Retinal pigment epithelial cell (primary cell): Measurements from ENCODE around the gene PCF11.

Source experiments
- DNase-seq: peaks from one replicate; pipeline ENCODE4 v3.0.0-alpha.2; 2010; ENCODE audit warnings: low read depth
- H3K4me3 ChIP-seq: 2 replicates; pipeline ENCODE4 v1.5.1; 2011; ENCODE audit warnings: mild to moderate bottlenecking, low read length, control low read depth, moderate library complexity
- TF ChIP-seq, protein P1 (sequence below): conservative IDR thresholded peaks from 2 replicates; pipeline ENCODE4 v1.5.1; 2011; ENCODE audit warnings: low read depth, low read length, control low read depth, inconsistent platforms

PCF11 gene

DNA sequence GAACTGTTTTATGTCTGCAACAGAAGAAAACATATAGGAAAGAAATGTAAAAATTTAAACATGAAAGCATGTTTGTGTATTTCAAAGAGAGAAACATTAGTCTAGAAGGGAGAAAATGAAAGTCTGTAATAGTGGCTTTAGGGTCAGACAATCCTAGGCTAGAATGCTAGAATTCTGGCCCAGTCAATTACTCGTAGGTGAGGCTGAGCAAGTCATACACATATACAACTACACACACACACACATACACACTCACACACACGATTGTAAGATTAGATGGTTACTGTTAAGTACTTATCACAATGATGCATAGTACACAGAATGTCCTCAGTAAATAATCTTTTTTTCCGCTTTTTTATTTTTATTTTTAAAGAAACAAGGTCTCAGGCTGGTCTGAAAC, 37.7 kb upstream of the PCF11 start:
- TF ChIP-seq, protein P1, sequence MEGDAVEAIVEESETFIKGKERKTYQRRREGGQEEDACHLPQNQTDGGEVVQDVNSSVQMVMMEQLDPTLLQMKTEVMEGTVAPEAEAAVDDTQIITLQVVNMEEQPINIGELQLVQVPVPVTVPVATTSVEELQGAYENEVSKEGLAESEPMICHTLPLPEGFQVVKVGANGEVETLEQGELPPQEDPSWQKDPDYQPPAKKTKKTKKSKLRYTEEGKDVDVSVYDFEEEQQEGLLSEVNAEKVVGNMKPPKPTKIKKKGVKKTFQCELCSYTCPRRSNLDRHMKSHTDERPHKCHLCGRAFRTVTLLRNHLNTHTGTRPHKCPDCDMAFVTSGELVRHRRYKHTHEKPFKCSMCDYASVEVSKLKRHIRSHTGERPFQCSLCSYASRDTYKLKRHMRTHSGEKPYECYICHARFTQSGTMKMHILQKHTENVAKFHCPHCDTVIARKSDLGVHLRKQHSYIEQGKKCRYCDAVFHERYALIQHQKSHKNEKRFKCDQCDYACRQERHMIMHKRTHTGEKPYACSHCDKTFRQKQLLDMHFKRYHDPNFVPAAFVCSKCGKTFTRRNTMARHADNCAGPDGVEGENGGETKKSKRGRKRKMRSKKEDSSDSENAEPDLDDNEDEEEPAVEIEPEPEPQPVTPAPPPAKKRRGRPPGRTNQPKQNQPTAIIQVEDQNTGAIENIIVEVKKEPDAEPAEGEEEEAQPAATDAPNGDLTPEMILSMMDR: no peak
- DNase-seq: no peak

DNA sequence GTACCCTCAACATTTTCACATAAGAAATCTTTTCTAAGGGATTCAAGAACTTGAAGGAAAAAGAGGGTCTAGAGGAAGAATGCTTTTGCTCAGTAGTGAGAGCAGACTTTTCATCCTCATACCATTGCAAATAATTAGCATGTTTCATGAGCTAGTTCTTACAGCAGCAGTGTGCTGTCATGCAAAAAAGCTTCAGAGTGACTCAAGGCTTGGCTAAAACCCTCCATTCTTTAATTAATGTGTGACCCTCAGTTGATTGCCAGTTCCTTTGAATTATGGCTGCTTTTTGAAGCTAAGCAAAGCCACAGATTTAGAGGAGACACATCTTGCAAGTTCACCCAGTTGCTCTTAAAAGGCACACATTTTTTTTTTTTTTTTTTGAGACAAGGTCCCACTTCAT, 36.6 kb upstream of the PCF11 start:
- no peak overlapping the region for H3K4me3 ChIP-seq
- TF ChIP-seq, protein P1: no peak
- peak; percentile 56 for DNase-seq

More for the DNA sequence above, 37.7 kb upstream of the PCF11 start:
- no peak overlapping the region for H3K4me3 ChIP-seq

DNA sequence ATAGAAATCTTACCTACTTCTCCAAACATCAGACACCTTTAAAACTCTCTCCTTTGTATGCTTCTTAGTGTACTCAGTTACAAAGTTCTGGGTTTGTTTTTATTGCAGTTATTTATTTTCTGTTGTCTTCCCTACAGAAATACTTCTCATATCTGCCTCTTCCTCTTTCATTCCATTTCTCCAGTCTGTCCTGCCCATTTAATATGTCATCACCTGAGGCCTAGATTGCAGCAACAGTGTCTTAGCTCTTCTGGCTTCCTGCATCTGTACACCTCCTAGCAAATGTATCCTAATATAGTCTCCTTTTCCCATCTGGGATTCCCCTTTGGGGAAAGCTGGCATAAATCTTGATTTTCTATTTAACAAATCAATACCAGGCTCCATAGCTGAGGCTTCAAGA, 34.9 kb upstream of the PCF11 start:
- DNase-seq: no peak
- TF ChIP-seq, protein P1: no peak
- H3K4me3 ChIP-seq: no peak overlapping the region

DNA sequence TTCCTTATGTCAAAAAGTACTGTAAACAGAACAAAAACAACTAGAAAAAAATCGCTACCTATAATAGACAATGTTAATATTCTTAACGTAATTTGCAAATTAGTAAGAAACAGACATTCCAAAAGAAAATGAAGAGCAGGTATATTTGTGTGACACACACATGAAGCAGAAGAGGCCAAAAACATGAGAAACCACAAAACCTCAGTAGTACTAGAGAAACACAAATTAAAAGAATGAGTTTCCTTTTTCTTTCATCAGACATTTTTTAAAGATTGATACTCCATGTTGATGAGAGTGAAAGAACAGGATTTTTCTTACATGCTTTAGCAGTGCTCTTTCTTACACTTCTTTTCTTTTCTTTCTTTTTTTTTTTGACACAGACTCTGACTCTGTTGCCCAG, 34.2 kb upstream of the PCF11 start:
- no peak for DNase-seq
- TF ChIP-seq, protein P1: no peak
- no peak overlapping the region for H3K4me3 ChIP-seq

DNA sequence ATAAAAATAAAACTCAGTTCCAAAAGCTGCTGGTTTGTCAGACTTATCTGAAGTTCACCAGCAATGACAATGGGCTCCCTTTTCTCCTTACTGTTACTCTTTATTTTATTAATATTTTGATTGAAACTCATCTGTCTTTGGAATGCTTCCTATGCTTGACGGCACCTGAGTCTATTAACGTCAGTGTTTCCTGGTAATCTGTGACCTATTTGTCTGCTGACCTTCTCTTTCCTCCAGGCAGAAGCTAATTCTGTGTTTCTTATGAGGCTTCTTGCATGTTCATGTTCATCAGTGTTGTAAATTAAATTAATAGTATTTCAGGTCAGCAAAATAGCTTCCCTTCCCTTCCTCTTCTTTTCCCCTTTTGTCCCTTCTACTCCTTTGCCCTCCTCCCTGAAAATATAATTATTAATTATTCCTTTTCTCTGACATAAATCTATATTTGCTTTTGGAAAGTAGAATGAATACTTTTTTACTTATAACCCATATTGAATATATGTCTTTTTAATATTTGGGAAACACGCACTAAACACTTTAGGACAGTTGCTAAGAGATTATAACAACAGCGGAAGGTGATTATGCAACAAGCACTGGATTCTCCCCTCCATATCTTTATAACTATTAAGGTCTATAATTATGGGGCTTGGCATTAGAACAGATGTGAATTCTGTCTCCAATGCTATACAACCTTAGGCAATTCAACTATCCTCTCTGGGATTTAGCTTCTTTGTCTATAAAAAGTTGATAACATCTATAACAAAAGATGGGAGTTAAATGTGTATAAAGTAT, 32.1 kb upstream of the PCF11 start:
- DNase-seq: no peak
- TF ChIP-seq, protein P1: no peak
- H3K4me3 ChIP-seq: no peak overlapping the region

DNA sequence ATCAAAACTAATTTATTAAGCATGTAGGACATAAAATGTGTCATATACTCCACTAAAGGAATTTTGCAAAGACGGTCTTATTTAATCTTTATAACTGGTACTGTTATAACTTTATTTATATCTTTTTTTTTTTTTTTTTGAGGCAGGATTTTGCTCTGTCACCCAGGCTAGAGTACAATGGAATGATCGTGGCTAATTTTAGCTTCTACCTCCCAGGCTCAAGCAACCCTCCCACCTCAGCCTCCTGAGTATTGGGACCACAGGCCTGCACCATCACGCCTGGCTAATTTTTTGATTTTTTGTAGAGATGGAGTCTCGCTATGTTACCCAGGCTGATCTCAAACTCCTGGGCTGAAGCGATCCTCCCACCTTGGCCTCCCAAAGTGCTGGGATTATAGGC, 31.4 kb upstream of the PCF11 start:
- TF ChIP-seq, protein P1: no peak
- no peak for DNase-seq
- no peak overlapping the region for H3K4me3 ChIP-seq

DNA sequence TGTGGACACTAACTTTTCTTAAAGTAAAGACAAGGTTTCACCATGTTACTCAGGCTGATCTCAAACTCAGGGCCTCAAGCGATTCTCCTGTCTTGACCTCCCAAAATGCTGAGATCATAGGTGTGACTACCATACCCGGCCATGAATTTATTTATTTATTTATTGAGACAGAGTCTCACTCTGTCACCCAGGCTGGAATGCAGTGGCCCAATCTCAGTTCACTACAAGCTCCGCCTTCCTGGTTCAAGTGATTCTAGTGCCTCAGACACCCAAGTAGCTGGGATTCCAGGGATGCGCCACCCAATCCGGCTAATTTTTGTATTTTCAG, 29.7 kb upstream of the PCF11 start:
- DNase-seq: no peak
- no peak overlapping the region for H3K4me3 ChIP-seq
- TF ChIP-seq, protein P1: no peak
